ENCODE results near the gene CARD18. TPM values are rescaled to one million over a fixed set of nuclear protein-coding genes. Genes with fewer than 3 reads are reported as not detected.

CARD18 gene
- total RNA-seq, 4 donors from 2014 or later = not detected

- intact Hi-C loops (cut with DNase I; ENCODE audit: low total_unique reads) (no loop called here), in situ Hi-C loops (cut with MboI; ENCODE audit: low sequenced_read_pairs in 4 of 4) (no loop called here)
- TF ChIP-seq POLR2A (IDR thresholded peaks at IDR 0.05) (no peak), CTCF (IDR thresholded peaks at IDR 0.05 in 4 of 5, conservative IDR thresholded peaks at IDR 0.05 in 1 of 5) (no peak)
- H3K27ac ChIP-seq = no peak overlapping the region
- H3K9me3 ChIP-seq = no peaks in the 10 kb centered on the region
- H3K4me3 ChIP-seq = no peak overlapping the region
- H3K36me3 ChIP-seq = no peaks in the 10 kb centered on the region
- H3K4me1 ChIP-seq = no peaks in the 10 kb centered on the region
- no peak for ATAC-seq
- DNase-seq = no peak
- H3K27me3 ChIP-seq = no peaks in the 10 kb centered on the region
These were observed 40.1 kb upstream of the CARD18 start for GRCh38 chr11:105179542-105180278.

GRCh38 chr11:105177658-105178057, 38.1 kb upstream of the CARD18 start:
- H3K4me3 ChIP-seq = no peak overlapping the region
- H3K27ac ChIP-seq = no peak overlapping the region
- H3K4me1 ChIP-seq = no peaks in the 10 kb centered on the region
- H3K36me3 ChIP-seq = no peaks in the 10 kb centered on the region
- no peaks in the 10 kb centered on the region for H3K27me3 ChIP-seq
- no peaks in the 10 kb centered on the region for H3K9me3 ChIP-seq
- in situ Hi-C loops (cut with MboI; ENCODE audit: low sequenced_read_pairs in 4 of 4) = no loop called here
- no peak for ATAC-seq
- intact Hi-C loops (cut with DNase I; ENCODE audit: low total_unique reads) = no loop called here
- TF ChIP-seq POLR2A (IDR thresholded peaks at IDR 0.05) = no peak
- no peak for TF ChIP-seq CTCF (IDR thresholded peaks at IDR 0.05 in 4 of 5, conservative IDR thresholded peaks at IDR 0.05 in 1 of 5)
- no peak for DNase-seq

- DNase-seq (no peak), ATAC-seq (no peak)
- no peak overlapping the region for H3K4me3 ChIP-seq
- intact Hi-C loops (cut with DNase I; ENCODE audit: low total_unique reads) = no loop called here
- TF ChIP-seq CTCF (IDR thresholded peaks at IDR 0.05 in 4 of 5, conservative IDR thresholded peaks at IDR 0.05 in 1 of 5) = no peak
- no peak for TF ChIP-seq POLR2A (IDR thresholded peaks at IDR 0.05)
- no peak overlapping the region for H3K27ac ChIP-seq
- no peaks in the 10 kb centered on the region for H3K36me3 ChIP-seq
- no peaks in the 10 kb centered on the region for H3K4me1 ChIP-seq
- no peaks in the 10 kb centered on the region for H3K9me3 ChIP-seq
- in situ Hi-C loops (cut with MboI; ENCODE audit: low sequenced_read_pairs in 4 of 4) = no loop called here
- no peaks in the 10 kb centered on the region for H3K27me3 ChIP-seq
These were observed 28.9 kb upstream of the CARD18 start for GRCh38 chr11:105168457-105168856.

GRCh38 chr11:105167244-105167643, 27.7 kb upstream of the CARD18 start:
- intact Hi-C loops (cut with DNase I; ENCODE audit: low total_unique reads) = no loop called here
- TF ChIP-seq POLR2A (IDR thresholded peaks at IDR 0.05) (no peak), CTCF (IDR thresholded peaks at IDR 0.05 in 4 of 5, conservative IDR thresholded peaks at IDR 0.05 in 1 of 5) (no peak)

GRCh38 chr11:105164208-105164607, 24.6 kb upstream of the CARD18 start:
- no peak for DNase-seq
- Histone ChIP-seq H3K4me3 (no peak overlapping the region), H3K27ac (no peak overlapping the region), H3K36me3 (no peaks in the 10 kb centered on the region), H3K27me3 (no peaks in the 10 kb centered on the region), H3K4me1 (no peaks in the 10 kb centered on the region), H3K9me3 (no peaks in the 10 kb centered on the region)
- no peak for ATAC-seq
- intact Hi-C loops (cut with DNase I; ENCODE audit: low total_unique reads) = no loop called here
- no peak for TF ChIP-seq CTCF (IDR thresholded peaks at IDR 0.05 in 4 of 5, conservative IDR thresholded peaks at IDR 0.05 in 1 of 5)
- no peak for TF ChIP-seq POLR2A (IDR thresholded peaks at IDR 0.05)
- in situ Hi-C loops (cut with MboI; ENCODE audit: low sequenced_read_pairs in 4 of 4) = no loop called here

More at GRCh38 chr11:105167244-105167643, 27.7 kb upstream of the CARD18 start:
- Histone ChIP-seq H3K4me1 (no peaks in the 10 kb centered on the region), H3K36me3 (no peaks in the 10 kb centered on the region), H3K27me3 (no peaks in the 10 kb centered on the region), H3K4me3 (no peak overlapping the region), H3K9me3 (no peaks in the 10 kb centered on the region), H3K27ac (no peak overlapping the region)
- in situ Hi-C loops (cut with MboI; ENCODE audit: low sequenced_read_pairs in 4 of 4) = no loop called here
- no peak for ATAC-seq
- DNase-seq = no peak
